Forelimb muscle (tissue), 1 donor: Measurements from ENCODE around the gene TADA2A. TPM values are rescaled to one million over a fixed set of nuclear protein-coding genes. Genes with fewer than 3 reads are reported as not detected.
"Not testable (repeated sequence)": the region's sequence is repeated elsewhere in the genome, so short reads cannot be mapped to it uniquely, and the experiment has no call there.

ENCODE experiments used
- DNase-seq: peaks from one replicate; pipeline ENCODE4 v3.0.0-alpha.2; 2013; ENCODE audit warnings: low read depth
- polyA plus RNA-seq: library from polyadenylated mRNA; unstranded; fragments of 120-200 nt; gene quantifications from one replicate; pipeline ENCODE4 v1.2.1, GENCODE V29; 2013; ENCODE audit not compliant: insufficient read length

Gene TADA2A
- polyA plus RNA-seq, 1 donor = 23.2 TPM

GRCh38 chr17:37399265-37399803 is 7.4 kb upstream of the TADA2A start:
- no peak for DNase-seq

DNA sequence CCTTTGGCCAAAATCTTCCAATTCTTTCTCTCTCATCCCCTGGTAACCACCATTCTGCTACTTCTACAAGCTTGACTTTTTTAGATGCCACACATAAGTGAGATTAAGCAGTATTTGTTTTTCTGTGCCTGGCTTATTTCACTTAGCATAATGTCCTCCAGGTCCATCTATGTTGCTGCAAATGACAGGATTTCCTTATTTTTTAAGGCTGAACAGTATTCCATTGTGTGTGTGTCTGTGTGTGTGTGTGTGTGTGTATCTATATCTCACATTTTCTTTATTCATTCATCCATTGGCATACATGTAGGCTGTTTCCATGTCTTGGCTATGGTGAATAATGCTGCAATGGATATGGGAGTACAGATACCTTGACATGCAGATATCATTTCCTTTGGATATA is 6.2 kb upstream of the TADA2A start:
- no peak for DNase-seq

DNA sequence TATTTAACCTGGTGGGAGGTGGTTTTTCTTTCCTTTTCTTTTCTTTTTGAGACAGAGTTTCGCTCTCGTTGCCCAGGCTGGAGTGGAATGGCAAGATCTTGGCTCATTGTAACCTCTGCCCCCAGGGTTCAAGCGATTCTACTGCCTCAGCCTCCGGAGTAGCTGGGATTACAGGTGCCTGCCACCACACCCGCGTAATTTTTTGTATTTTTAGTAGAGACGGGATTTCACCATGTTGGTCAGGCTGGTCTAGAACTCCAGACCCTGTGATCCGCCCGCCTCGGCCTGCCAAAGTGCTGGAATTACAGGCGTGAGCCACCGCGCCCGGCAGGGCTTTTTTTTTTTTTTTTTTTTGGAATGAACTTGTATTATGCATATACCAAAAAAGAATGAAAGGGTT is 1.2 kb upstream of the TADA2A start:
- not testable (repeated sequence) for DNase-seq

DNA sequence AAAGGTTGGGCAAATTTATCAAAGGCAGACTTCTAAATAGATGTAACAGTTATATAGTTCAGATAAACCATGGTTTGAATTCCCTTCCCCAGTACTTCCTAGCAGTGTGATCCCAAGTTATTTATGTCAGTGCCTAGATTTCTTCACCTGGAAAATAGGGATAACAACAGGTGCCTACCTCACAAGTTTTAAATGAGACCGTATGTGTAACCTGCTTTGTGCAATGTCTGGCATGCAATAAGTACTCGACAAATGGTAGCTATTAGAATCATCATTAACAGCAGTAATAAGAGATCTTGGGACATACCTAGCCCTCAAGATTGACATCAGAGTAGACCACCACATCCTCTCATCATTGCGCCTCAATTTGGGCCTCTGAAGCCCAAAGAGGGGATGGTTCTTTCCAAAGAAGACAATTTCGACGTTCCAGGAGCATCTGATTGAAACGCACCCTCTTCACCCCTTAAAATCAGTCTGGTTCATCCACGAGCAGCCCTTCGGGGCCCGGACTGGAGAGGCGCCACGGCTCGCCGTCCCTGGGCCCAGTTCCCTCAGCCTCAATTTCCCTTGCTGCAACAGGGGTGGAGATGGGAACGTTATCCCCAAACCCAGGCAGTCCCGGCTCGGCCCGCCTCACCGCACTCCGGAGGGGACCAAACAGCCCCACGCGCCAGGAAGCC is 591 bp upstream of the TADA2A start:
- no peak for DNase-seq

GRCh38 chr17:37408145-37408479 is 1.4 kb downstream of the TADA2A start:
- DNase-seq = not testable (repeated sequence)

GRCh38 chr17:37410357-37410756 is 3.7 kb downstream of the TADA2A start:
- DNase-seq = no peak

DNA sequence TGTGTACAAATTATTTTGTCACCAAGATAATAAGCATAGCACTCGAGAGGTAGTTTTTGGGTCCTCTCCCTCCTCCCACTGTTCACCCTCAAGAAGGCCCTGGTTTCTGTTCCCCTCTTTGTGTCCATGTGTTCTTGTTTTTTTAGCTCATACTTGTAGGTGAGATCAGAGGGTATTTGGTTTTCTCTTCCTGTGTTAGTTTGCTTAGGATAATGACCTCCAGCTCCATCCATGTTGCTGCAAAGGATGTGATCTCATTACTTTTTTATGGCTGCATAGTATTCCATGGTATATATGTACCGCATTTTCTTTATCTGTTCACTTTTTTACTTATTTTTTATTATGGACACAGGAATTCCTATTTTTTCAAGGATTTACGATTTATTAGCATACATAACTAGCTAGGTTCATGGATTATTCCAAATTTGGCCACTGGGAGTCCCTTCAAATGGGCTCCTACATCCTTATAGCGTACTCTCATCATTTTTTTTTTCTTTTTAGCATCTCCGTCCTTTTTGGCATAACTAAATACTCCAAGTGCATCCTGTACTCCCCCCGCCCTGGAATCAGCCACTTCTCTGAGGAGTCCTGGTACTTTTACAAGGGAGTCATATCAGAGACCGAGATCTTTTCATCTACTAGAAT is 7.3 kb downstream of the TADA2A start:
- DNase-seq = no peak

- no peak for DNase-seq
These were observed 11.2 kb downstream of the TADA2A start for GRCh38 chr17:37417852-37418251.

DNA sequence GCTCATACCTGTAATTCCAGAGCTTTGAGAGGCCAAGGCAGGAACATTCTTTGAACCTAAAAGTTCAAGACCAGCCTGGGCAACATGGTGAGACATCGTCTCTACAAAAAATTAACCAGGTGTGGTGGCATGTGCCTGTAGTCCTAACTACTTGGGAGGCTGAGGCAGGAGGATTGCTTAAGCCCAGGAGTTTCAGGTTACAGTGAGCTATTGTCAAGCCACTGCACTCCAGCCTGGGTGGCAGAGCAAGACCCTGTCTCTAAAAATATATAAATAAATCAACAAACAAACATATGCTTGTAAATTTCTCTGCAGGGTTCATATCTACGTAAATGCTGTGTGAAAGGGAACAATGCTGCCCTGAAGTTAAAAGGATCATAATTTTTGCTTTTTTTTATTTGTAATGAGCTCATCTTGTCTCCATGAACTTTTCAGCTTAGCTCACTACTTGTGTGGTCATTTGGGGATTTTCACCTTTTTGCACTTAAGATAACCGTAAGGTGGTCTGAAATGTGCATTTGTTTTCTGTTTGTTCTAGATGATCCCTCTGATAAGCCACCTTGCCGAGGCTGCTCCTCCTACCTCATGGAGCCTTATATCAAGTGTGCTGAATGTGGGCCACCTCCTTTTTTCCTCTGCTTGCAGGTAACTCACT is 16.4 kb downstream of the TADA2A start:
- DNase-seq = no peak

- DNase-seq = no peak
These were observed 18.6 kb downstream of the TADA2A start for GRCh38 chr17:37425268-37425667.

GRCh38 chr17:37429039-37429438 is 22.4 kb downstream of the TADA2A start:
- DNase-seq = no peak

DNA sequence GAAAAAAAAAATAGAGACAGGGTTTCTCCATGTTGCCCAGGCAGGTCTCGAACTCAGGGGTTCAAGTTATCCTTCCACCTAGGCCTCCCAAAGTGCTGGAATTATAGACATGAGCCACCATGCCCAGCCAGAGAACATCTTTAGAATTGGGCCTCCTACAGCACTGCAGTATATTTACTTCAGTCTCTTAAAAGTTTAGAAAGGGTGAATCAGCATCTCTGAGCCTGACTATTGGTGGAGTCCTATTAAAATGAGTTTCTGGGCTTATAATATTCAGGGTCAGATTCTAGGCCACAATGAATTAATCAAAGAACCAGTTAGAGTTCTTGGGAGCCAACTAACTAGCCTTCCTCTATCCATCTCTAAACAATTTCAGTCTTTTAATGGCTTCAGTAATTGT is 22.8 kb downstream of the TADA2A start:
- DNase-seq = no peak

- DNase-seq = no peak
These were observed 23.5 kb downstream of the TADA2A start for GRCh38 chr17:37430051-37430627.

- no peak for DNase-seq
These were observed 26.0 kb downstream of the TADA2A start for GRCh38 chr17:37432671-37433070.

DNA sequence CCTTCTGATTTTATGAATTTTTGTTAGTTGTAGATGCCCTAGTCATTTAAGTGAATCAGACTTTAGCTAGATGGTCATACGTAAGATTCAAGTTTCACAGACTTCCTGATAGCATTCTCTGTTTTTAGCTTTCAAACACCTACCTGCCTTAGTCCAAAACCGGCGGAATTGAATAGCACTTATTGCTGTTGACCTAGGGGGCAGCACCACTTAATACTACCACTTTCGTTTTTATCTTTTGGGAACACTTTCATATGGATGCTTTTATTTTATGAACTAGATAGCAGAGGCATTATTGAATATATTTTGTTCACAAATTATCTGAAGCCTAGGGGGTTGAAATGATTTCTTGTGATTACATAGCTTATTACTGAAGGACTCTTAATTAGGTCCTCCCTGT is 31.5 kb downstream of the TADA2A start:
- no peak for DNase-seq

- no peak for DNase-seq
These were observed 33.7 kb downstream of the TADA2A start for GRCh38 chr17:37440424-37440823.

GRCh38 chr17:37441369-37442014 is 34.8 kb downstream of the TADA2A start:
- not testable (repeated sequence) for DNase-seq

GRCh38 chr17:37446027-37446426 is 39.3 kb downstream of the TADA2A start:
- no peak for DNase-seq

- DNase-seq = no peak
These were observed 41.0 kb downstream of the TADA2A start for GRCh38 chr17:37447641-37448040.

DNA sequence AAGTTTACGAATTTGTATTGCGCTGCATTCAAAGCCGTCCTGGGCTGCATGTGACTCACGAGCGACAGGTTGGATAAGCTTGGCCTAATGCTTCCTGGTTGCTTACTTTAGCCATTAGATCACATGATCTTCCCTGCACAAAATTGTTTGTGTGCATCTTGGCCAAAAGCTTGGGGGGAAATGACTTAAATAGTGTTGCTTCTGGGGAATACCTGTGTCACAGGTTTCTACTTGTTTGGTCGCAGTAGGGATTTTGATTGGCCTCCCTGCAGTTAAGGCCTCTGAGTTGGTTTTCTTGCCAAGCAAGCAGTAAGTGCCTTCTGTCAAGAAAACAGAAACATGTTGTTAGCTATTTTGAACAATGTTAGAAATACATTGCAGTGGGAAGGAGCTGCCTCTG is 43.4 kb downstream of the TADA2A start:
- DNase-seq = no peak

- DNase-seq = not testable (repeated sequence)
These were observed 51.1 kb downstream of the TADA2A start for GRCh38 chr17:37457801-37458200.

GRCh38 chr17:37458805-37459204 is 52.1 kb downstream of the TADA2A start:
- no peak for DNase-seq
